Measurements from ENCODE around the gene GIGYF2. TPM values are rescaled to one million over a fixed set of nuclear protein-coding genes. Genes with fewer than 3 reads are reported as not detected.

The GIGYF2 gene
- total and polyA plus RNA-seq, 2 experiments from 2014 or later: 29.8 to 63.6 TPM

DNA sequence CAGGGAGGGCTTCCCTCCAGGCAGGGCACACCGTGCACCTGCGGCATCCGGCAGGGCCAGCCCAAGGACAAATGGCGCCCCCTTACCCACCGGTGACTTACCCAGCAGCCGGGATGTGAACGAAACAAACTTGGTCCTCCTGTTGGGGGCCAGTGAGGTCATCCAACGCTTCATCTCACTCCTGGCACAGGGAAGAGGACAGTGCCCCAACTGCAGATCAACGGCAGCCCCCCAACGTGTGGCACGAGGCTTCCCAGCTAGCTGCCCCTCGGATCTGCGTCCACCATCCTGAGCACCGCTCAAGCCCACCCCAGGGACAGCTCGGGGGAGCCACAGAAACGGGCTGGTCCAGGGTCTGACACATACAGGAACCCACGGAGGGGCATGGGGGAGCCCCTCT, 185.0 kb downstream of the GIGYF2 start:
- no peaks in the 10 kb centered on the region for H3K79me2 ChIP-seq
- H2AFZ ChIP-seq: no peak overlapping the region
- TF ChIP-seq, protein P1, sequence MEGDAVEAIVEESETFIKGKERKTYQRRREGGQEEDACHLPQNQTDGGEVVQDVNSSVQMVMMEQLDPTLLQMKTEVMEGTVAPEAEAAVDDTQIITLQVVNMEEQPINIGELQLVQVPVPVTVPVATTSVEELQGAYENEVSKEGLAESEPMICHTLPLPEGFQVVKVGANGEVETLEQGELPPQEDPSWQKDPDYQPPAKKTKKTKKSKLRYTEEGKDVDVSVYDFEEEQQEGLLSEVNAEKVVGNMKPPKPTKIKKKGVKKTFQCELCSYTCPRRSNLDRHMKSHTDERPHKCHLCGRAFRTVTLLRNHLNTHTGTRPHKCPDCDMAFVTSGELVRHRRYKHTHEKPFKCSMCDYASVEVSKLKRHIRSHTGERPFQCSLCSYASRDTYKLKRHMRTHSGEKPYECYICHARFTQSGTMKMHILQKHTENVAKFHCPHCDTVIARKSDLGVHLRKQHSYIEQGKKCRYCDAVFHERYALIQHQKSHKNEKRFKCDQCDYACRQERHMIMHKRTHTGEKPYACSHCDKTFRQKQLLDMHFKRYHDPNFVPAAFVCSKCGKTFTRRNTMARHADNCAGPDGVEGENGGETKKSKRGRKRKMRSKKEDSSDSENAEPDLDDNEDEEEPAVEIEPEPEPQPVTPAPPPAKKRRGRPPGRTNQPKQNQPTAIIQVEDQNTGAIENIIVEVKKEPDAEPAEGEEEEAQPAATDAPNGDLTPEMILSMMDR (IDR thresholded peaks at IDR 0.05; ENCODE audit: poor library complexity): no peak
- TF ChIP-seq EZH2phosphoT487 (IDR thresholded peaks at IDR 0.05; ENCODE audit: low read depth, severe bottlenecking, unreplicated experiment) (no peak), EZH2 (IDR thresholded peaks at IDR 0.05; ENCODE audit: borderline replicate concordance) (no peak)
- no peaks in the 10 kb centered on the region for H3K27me3 ChIP-seq
- H3K4me2 ChIP-seq: no peak overlapping the region
- no peak overlapping the region for H3K27ac ChIP-seq
- DNase-seq (ENCODE audit: low spot score): no peak
- no peak overlapping the region for H3K4me3 ChIP-seq
- WGBS (ENCODE audit: low lambda C conversion rate, missing lambda C conversion rate): 94% methylated on average over 17 of the region's 17 CpGs
- H3K36me3 ChIP-seq (replicated peaks; ENCODE audit: insufficient read depth, low read depth): no peaks in the 10 kb centered on the region
- H3K4me1 ChIP-seq (ENCODE audit: insufficient read depth): no peaks in the 10 kb centered on the region
- H3K9me3 ChIP-seq (ENCODE audit: low read depth): no peaks in the 10 kb centered on the region
- H4K20me1 ChIP-seq (ENCODE audit: insufficient read depth, poor library complexity, severe bottlenecking): no peaks in the 10 kb centered on the region
- no peaks in the 10 kb centered on the region for H3K9me2 ChIP-seq (replicated peaks; ENCODE audit: insufficient read depth)

DNA sequence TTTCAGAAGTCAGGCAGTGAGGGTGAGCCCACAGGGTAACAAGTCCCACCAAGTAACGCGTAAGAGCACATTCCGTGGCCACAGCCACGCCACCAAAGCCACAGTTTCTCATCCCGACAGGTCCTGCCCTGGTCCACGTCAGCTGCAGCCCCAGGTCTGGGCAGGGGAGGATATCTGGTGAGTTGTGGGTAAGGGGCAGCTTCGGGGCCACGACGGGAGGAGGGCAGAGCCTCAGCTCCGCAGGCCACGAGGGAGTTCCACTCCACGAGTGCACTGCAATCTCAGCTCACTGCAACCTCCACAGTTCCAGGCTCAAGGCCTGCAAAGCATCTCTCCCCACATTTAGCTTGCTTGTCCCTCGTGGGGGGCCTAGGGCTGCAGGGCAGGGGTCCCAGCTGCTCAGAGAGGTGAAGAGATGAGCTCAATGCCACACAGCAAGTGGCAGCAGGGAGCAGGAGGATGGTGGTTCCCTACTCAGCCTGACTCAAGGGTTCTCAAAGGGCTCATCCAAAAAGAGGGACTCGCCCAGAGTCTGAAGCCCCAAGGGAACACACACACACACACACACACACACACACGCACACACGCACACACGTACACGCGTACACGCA, 185.5 kb downstream of the GIGYF2 start:
- Histone ChIP-seq H3K36me3 (replicated peaks; ENCODE audit: insufficient read depth, low read depth) (no peaks in the 10 kb centered on the region), H3K4me3 (no peak overlapping the region), H3K9me2 (replicated peaks; ENCODE audit: insufficient read depth) (no peaks in the 10 kb centered on the region), H4K20me1 (ENCODE audit: insufficient read depth, poor library complexity, severe bottlenecking) (no peaks in the 10 kb centered on the region), H3K4me2 (no peak overlapping the region), H3K27ac (no peak overlapping the region), H3K79me2 (no peaks in the 10 kb centered on the region), H3K27me3 (no peaks in the 10 kb centered on the region), H2AFZ (no peak overlapping the region), H3K4me1 (ENCODE audit: insufficient read depth) (no peaks in the 10 kb centered on the region), H3K9me3 (ENCODE audit: low read depth) (no peaks in the 10 kb centered on the region)
- no peak for TF ChIP-seq EZH2phosphoT487 (IDR thresholded peaks at IDR 0.05; ENCODE audit: low read depth, severe bottlenecking, unreplicated experiment)
- TF ChIP-seq, protein P1 (IDR thresholded peaks at IDR 0.05; ENCODE audit: poor library complexity): no peak
- no peak for DNase-seq (ENCODE audit: low spot score)
- 93% methylated on average over 20 of the region's 20 CpGs for WGBS (ENCODE audit: low lambda C conversion rate, missing lambda C conversion rate)

DNA sequence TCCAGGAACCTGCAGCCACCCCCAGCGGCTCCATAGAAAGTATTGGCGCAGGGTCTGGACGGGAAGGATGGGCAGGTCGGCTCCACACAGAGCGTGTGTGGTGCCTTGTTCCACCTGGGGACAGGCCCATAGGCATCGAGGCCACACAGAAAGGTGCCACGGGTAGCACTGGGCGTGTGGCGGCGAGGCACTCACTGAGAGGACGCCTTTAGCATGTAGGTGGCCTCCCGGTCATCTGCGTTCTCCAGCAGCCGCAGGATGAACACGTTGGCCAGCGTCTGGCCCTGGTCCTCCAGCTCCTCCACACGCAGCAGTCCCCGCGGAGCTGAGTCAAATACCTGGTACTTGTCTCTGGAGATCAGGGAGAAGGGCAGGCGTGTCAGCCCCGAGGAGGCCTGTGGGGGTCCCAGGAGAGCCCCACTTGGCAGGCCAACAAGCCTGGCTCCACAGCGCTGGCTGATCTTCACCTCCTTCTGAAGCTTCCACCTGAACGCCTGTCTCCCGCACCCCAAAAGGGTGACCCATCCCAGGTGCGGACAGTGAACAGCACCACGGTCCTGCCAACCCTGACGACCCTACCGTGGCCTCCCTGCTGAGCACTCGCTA, 186.1 kb downstream of the GIGYF2 start:
- no peaks in the 10 kb centered on the region for H3K9me2 ChIP-seq (replicated peaks; ENCODE audit: insufficient read depth)
- H3K79me2 ChIP-seq: no peaks in the 10 kb centered on the region
- no peaks in the 10 kb centered on the region for H3K27me3 ChIP-seq
- H3K4me2 ChIP-seq: no peak overlapping the region
- no peaks in the 10 kb centered on the region for H3K4me1 ChIP-seq (ENCODE audit: insufficient read depth)
- H3K36me3 ChIP-seq (replicated peaks; ENCODE audit: insufficient read depth, low read depth): no peaks in the 10 kb centered on the region
- DNase-seq (ENCODE audit: low spot score): no peak
- no peak overlapping the region for H2AFZ ChIP-seq
- WGBS (ENCODE audit: low lambda C conversion rate, missing lambda C conversion rate): 94% methylated on average over 29 of the region's 29 CpGs
- no peaks in the 10 kb centered on the region for H3K9me3 ChIP-seq (ENCODE audit: low read depth)
- no peaks in the 10 kb centered on the region for H4K20me1 ChIP-seq (ENCODE audit: insufficient read depth, poor library complexity, severe bottlenecking)
- TF ChIP-seq EZH2phosphoT487 (IDR thresholded peaks at IDR 0.05; ENCODE audit: low read depth, severe bottlenecking, unreplicated experiment) (no peak), EZH2 (IDR thresholded peaks at IDR 0.05; ENCODE audit: borderline replicate concordance) (no peak)
- TF ChIP-seq, protein P1 (IDR thresholded peaks at IDR 0.05; ENCODE audit: poor library complexity): no peak
- no peak overlapping the region for H3K27ac ChIP-seq
- no peak overlapping the region for H3K4me3 ChIP-seq

Measured in hepatocyte (in vitro differentiated cells).